ENCODE results near the gene TBX2.
"Not testable (repeated sequence)": the region's sequence is repeated elsewhere in the genome, so short reads cannot be mapped to it uniquely, and the experiment has no call there.

TBX2 gene

DNA sequence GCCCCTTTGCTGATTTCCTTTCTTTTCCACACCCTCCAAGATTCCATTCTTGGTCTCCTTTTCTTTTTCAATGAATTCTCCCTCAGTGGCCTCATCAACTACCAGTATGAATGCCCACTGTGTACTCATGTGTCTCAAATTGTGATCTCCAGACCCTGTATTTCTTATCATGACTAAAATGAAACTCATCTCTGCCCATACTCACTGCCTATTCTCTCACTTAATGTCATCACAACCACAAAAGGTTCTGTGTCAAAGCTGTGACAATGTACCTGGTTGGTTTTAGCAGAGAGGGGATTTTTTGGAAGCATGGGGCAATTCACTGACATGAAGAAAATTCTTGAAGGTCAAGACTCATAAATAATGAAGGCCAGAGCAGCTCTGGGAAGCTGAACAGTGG is 41.1 kb downstream of the TBX2 start:
- no peak for DNase-seq

DNA sequence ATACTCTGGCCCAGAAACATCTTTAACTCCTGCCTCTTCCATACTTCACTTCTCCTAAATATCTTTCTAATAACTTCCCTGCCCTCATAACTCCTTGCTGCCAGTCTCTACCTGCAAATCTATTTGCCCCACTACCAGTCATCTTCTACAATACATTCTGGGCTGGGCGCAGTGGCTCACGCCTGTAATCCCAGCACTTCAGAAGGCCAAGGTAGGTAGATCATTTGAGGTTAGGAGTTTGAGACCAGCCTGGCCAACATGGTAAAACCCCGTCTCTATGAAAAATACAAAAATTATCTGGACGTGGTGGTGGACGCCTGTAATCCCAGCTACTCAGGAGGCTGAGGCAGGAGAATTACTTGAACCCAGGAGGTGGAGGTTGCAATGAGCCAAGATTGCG is 41.9 kb downstream of the TBX2 start:
- not testable (repeated sequence) for DNase-seq

DNA sequence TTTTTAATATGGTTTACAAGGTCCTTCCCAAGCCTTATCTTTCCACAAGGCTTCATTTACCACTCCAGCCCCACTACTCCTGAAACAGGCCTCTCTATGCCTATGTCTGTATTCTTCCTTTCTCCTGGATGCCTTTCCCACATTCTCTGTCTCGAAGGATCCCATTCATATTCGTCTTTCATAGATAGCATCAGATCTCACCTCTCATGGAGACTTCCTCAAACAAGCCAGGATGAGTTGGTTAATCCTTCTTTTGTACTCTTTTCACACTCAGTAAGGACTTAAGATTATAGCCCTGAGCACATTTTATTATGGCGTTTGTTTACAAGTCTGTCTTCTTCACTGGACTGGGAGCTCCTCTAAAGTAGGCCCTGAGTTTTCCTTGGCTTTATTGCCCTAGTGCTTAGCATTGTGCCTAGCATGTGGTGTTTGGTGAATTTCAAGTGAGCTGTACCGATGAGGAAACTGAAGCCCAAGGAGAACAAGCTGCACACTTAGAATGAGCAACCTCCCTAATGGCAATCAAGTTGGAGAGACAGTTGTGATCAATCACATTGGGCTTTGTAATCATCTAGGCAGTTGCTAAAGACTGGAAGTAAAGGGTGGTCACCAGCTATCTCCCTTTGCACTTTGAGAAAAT is 42.6 kb downstream of the TBX2 start:
- DNase-seq: no peak

DNA sequence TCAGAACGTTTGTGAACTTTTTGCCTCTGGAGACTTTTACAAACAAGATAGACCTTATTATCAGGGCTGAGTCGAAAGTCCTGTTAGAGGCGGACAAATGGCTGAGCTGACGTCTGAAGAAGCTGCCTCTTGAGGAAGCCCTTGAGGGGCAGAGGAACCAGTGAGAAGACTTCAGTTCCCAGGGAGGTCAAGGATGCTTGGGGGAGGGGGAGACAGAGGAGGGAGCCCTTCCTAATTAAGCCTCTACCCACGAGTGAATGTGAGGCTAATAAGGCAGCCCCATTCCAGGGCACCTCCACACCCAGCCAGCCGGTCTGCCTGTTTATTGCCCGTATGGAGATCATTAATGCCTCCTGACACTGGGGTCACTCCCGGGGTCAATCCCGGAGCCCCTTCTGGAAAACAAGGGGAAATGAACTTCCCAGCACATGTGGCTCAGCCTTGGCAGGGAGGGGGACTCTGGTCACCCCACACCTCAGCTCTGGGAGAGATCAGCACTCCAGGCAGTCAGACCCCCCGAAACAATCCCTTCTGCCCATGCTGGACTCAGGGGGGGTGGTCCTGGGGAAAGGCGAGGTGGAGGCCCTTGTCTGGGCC is 43.3 kb downstream of the TBX2 start:
- DNase-seq: no peak

DNA sequence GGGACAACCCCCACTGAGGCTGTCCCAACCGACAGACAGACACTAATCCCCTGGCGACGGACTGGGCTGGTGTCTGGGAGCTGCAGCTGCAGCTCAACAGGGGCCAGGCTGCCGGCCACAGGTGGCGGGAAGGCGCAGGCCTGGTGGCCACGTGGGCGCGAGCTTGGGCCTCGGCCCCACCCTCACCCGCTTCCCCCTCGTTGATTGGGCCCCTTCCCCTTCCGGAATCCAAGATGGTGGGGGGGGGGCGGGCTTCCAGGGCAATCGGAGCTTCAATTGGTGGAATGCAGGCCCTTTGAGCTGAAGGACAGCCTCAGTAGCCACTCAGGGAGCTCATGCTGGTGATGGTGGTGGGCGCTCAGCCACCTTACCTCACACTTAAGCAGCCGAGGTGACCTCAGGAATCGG is 43.8 kb downstream of the TBX2 start:
- DNase-seq: no peak

DNA sequence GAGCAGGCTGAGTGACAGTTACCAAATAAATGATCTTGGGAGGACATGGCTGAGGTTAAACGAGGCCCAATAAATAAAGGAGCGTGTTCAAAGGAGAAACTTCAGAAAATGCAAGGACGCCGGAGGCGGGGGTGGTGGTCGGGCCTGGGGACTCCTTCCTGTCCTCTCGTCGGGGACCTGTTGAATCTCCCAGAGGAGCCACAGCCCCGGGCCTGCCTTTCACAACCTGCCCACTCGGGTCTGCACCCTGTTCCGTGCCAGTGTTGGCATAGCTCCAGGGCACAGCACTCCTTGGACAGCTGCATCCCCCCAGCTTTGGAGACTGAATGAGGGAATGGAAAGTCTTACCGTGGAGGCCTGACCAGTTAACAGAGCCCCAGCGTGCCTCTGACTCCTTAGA is 44.4 kb downstream of the TBX2 start:
- no peak for DNase-seq

DNA sequence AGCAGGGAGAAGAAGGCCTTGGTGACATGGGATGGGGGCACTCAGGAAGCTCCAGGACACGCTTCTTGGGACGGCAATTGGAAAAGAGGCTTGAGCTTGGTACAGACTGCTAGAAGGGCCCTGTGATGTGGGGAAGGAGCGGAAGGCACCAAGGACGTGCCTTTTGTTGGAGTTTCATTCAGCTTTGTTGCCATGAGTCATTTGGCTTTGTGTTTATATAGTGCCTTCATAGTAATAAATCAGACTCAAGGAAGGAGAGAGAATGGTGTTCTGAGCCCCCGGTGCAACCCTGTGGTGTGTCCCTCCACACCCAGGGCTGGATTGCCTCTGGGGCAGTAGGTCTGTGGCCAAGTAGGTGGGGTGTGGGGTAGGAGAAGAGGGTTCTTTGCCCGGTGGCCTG is 45.2 kb downstream of the TBX2 start:
- DNase-seq: no peak

DNA sequence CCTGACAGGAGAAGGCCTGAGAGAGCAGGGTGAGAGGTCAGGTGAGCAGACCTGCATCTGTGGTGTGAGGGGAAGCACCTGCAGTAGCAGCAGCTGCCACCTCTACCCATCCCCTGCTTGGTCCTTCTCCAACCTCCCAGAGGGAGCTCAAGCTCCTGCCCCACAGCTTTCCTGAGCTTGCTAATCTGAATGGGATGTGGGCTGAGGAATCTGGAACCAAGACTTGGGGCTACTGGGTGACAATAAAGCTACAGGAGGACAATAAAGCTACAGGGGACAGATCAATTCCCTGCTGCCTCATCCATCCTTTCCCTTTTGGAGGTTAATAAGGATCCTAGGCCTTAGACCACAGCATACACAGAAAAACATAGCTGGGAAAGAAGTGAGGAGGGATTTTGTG is 47.7 kb downstream of the TBX2 start:
- no peak for DNase-seq

DNA sequence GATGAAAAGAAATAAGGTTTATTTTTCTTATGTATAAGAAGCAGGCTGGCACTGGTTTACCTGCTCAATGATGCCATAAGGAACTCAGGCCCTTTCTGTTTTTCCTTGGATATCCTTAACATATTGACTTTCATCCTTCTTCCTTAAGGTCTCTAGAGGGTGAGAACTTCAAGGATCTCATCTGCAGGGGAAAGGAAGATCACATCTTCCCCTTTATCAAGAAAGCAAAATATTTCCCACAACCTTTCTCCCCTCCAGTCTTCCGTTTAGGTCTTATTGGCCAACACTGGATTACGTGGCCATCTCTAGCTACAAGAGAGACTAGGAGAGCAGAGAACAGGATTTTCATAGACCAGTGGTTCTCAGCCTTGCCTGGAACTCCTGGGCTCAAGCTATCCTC is 48.4 kb downstream of the TBX2 start:
- DNase-seq: no peak

DNA sequence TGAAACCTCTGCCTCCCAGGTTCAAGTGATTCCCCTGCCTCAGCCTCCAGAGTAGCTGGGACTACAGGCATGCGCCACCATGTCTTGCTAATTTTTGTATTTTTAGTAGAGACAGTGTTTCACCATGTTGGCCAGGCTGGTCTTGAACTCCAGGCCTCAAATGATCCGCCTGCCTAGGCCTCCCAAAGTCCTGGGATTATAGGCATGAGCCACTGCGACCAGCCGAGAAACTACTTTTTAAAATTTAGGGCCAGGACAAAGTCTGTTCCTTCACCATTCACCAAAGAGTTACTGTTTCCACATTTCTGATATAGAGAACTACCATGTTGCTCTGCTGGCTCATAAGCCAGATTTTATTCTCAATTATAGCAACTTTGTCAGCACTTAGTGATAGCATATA is 49.5 kb downstream of the TBX2 start:
- DNase-seq: not testable (repeated sequence)

DNA sequence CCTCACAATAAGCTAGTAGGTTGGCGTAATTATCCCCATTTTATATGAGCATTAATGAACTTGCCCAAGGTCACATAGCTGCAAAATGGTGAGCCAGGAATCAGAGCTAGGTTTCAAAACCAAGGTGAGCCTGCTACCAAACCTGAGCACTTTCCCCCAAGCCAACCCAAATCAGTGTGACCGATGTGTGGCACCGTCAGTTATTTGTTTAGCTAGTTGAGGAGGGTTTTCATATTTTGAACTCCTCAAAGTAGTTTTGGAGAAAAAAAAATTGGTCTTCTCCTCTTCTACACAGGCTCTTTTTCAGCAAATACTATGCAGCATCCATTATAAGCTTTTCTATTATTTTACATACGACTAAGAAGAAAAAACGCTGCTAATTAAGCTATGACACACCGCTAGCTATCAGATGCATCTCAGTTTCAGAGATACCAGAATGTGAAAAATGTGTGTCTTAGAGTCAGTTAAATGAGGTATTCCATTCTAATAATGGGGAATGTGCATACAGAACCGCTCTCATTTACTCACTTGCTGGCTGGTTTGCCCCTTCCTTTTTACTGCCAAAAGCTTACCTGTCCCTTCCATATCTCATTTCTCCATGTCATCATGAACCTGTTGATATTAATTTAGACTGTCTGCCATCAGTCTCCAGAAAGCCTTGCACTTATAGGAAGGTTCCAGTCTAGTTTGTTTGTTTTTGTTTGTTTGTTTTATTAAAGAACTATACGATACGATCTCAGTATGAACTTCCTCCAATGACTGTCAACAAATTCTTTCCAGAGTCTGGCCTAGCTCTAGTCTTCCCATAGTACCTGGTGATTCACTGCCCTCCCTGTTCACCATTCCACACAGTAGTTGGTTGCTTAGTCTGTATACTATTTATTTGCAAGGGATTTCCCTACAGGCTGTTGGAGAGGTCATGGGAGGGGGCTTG is 50.3 kb downstream of the TBX2 start:
- no peak for DNase-seq

DNA sequence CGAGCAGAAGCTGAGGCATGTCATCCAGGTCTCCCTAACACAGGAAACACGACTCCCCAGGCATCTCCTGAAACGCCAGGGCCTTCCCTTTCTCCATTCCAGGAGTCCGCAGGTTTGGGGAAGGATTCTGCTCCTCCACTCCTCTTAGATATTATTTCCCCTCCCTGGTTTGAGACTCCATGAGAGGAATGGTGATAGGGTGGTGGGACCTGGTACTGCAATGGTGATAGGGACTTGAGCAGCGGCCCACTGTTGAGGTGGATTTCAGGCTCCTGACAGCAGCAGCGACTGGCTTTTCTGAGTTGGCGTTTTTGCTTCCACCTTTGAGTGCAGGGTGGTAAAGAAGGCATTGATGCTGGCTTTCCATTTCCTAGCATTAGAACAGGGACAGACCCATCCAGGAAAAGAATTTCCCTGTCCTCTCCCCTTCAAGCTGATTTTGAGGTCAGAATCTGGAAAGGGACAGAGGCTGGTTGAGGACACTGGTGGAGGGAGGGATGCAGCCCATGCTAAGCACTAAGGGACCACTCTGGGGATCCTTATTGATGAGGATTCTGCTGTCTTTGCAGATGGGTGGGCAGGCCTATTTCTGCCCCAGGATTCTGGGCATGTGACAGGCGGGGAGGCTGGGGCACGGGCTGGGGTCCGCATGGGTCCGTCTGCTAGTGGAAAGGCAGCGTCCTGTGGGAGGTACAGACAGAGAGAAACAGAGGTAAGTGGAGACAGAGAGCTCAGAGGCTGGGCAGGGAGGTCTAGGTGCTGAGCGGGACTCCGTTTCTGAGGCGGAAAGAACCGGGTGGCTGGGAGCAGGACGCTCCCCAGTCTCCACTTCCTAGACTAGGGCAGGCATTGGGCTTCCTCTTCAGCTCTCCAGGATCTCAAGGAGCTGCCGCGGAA is 51.2 kb downstream of the TBX2 start:
- DNase-seq: no peak

DNA sequence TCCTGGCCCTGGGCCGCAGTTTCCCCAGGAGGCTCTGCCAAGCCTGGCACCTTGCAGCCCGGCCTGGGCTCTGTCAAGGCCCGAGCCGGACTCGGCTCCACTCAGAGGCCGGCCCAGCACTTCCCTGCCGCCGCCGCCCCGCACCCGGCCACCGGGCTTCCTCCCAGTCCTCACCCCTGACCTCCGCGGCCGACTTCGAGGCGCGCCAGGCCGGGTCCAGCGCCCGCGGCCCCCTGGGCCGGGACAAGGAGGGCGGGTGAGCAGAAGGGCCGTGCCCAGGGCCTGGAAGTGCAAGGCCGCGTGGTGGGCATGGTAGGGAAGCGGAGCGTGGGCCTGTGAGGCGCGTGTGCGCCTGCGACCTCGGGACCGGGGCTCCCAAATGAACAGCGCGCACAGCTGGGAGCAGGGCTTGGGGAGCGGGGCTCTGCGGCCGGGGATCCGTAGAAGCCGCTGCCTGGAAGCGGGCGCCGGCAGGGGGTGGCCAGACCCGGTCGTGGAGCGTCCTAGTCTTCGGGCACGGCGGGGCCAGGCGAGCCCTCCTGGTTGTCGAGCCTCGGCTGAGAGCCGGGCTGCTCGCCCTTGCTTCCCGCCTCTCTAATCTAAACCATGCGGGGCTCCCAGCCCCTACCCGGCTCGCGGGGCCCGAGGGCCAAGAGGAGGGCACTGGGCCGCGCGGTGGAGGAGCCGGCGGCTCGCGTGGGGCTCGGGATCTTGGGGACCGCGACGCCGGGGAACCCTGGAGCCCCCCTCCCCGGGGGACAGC is 52.1 kb downstream of the TBX2 start:
- no peak for DNase-seq

DNA sequence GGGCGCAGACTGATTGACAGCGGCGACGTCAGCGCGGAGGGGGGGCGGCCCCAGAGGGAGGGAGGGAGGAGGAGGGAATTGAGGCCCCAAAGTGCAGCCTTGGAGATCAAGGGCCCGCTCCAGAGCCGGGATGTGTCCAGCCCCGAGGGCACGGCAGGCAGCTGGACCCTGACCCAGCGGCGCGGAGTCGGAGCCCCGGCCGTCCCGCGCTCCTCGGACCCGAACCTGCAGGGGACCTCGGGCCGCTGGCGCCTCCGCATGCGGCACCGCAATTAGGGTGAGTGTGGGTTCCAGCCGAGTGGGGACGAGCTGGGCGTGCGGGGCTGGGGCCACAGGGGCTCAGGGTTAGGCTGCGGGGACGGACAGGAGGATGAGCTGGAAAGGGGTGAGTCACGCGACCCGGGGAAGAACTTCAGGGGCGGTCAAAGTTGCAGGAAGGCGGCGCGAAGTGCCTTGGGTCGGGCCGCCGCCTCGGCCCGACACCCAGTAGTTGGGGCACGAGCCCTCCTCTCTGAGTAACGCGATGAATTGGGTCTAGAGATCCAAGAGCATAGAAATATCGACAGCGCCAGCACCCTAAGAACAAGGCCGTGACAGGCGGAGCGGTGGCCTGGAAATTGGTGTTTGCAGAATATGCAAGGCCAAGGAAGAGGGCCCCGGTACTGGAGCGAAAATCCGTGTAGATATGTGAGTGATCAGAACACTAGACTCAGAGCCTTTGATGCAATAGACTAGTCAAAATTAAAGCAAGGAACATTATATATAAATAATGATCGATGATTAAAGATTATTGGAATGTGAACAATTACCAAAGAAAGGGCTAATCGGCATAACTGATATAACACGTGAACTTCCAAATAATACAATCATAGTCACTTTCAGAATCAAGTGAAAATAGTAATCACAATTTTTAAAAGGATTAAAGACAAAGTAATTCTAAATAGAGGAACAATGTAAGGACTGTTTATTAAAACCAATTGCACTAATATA is 53.0 kb downstream of the TBX2 start, which contains the start of gene TBX4:
TSS of gene TBX4 (plus strand) at position 122 of the 990 bp plus-strand sequence. CDS start 4,069 bp downstream, outside the sequence.
- no peak for DNase-seq

DNA sequence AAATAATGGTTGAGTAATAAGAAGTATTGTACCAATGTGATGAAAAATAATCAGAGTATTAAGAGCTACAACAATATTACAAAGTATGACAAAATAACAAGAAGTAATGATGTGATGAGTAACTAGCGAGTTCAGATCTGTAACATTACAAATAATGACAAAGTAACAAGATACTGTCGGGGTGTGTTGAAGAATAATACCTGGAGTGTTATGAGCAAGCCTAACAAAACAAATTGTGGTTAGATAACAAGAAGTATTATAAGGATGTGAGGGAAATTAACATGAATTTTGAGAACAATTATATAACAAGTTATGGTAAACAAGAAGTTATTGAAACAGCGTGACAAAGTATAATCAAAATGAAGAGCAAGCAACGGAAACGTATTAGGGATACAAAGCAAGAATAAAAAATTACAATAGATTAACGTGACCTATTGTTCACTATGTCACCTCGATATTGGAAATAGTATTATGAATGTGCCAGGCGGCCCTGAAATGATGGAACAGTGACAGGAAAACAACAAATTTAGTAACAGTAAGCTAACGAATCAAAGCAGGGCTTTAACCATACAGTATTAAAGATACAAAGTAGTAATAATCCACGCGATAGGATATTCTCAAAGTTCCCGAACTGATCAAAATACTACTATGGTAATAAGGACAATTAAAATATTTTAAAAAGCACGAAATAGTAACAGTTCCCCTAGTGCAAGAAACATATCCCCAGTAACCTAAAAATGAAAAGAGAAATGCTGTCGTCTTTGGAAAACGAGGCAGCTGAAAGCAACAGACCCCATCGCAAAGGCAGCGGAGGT is 54.1 kb downstream of the TBX2 start:
- DNase-seq: no peak

DNA sequence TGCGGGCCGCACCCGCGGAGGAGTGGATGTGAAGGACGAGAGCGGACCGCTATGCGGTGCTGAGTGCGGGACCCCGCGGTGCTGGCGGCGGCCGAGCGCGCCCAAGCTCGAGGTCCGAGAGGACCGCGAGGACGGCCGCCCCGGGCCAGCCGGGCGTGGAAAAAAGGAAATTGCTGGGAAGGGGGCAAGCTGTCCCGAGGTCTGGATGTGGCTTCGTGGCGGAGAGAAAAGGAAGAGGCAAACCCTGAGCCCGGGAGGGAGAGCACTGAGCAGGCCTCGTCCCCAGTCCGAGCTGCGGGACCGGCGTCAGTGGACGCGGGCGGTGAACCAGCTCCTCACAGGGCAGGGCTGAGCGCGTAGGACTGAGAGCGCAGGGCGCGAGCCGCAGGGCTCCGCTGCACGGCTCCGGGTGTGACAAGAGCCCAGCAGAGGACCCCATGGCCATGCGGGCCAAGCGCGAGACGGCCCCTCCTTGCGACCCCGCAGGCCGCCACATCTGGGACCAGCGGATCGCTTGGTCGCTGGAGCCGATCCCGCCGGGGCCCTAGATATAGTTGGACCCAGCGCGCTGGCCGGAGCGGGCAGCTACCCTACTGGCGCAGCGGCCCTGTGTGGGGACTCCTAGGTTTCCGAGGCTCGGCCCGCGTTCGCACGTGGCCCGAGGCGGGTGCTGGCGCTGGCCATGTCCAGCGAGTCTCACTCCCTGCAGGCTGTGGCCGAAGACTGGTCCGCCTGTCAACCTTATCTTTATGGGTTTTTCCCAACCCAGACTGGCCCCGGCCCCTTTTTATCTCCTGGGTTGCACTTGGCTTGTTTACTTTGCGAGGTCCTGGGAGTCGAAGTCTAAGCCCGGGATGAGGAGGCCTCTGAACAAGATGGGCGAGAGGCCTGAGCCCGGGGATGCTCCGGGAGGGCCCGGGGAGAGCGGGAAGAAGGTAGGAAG is 55.0 kb downstream of the TBX2 start:
- DNase-seq: no peak

DNA sequence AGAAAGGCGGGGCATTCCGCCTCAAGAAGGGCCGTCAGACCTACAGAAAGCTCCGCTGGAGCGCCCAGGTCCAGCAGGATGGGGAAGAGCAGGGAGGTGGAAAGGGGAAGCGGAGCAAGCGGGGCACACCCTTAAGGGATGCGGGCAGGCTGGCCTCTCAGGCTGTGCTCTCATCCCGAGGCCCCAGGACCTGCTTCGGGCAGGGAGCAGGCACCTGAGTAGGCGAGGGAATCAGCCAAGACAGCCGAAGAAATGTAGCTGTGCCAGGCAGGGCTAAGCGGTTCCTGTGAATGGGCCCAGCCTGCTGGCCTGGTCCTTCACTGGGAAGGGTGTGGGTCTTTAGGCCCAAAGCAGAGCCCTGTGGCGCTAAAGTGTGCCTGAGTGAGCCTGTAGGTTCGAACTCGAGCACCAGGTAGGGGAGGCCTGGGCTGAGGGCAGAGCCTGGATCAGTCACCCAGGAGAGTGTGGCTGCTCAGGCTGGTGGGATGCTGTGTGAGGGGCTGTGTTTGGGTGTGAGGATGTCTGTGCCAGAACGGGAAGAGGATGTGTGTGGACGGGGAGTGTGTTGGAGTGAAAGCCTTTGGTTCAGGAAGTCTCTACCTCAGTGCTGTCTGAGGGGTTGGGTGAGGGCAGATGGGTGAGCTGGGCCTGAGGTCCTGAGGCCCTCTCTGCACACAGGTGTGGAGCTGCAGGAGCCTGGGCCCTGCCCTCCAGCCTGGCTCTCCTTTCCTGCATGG is 55.8 kb downstream of the TBX2 start:
- DNase-seq: no peak
